ENCODE results near the gene DNAJC22. TPM values are rescaled to one million over a fixed set of nuclear protein-coding genes. Genes with fewer than 3 reads are reported as not detected.
"Not testable (repeated sequence)": the region's sequence is repeated elsewhere in the genome, so short reads cannot be mapped to it uniquely, and the experiment has no call there.

DNAJC22 gene
- polyA plus RNA-seq, 1 donor from 2014 or later, result 0.54 TPM

GRCh38 chr12:49314811-49315210, 31.9 kb upstream of the DNAJC22 start:
- Histone ChIP-seq H3K36me3 (ENCODE audit: insufficient read depth, low read length) (no peaks in the 10 kb centered on the region), H3K9ac (ENCODE audit: low read length) (no peak overlapping the region), H2AFZ (ENCODE audit: low read depth, low read length) (no peak overlapping the region), H3K79me2 (replicated peaks; ENCODE audit: insufficient read depth, low read length) (no peaks in the 10 kb centered on the region), H3F3A (ENCODE audit: insufficient read depth, low read length, poor library complexity, severe bottlenecking) (no peaks in the 10 kb centered on the region), H3K27ac (ENCODE audit: low read length) (no peak overlapping the region), H3K9me3 (ENCODE audit: low read length) (no peaks in the 10 kb centered on the region), H3K27me3 (ENCODE audit: insufficient read depth, low read depth, low read length) (no peaks in the 10 kb centered on the region), H3K4me2 (ENCODE audit: low read length) (no peak overlapping the region), H3K9me2 (ENCODE audit: insufficient read depth, low read length) (no peaks in the 10 kb centered on the region), H4K20me1 (ENCODE audit: insufficient read depth) (no peaks in the 10 kb centered on the region), H3K4me3 (ENCODE audit: low read length) (no peak overlapping the region)
- no peak for TF ChIP-seq RAD21 (conservative IDR thresholded peaks at IDR 0.05)
- TF ChIP-seq MXI1 (conservative IDR thresholded peaks at IDR 0.05; ENCODE audit: poor library complexity, severe bottlenecking), result no peak
- no peak for TF ChIP-seq TAF1 (IDR thresholded peaks at IDR 0.05; ENCODE audit: low read depth)

- H3K36me3 ChIP-seq (ENCODE audit: insufficient read depth, low read length); H4K20me1 ChIP-seq (ENCODE audit: insufficient read depth); H3K27ac ChIP-seq (ENCODE audit: low read length); H2AFZ ChIP-seq (ENCODE audit: low read depth, low read length); H3K4me3 ChIP-seq (ENCODE audit: low read length); H3K9me2 ChIP-seq (ENCODE audit: insufficient read depth, low read length); H3K9ac ChIP-seq (ENCODE audit: low read length); H3K9me3 ChIP-seq (ENCODE audit: low read length); H3K79me2 ChIP-seq (replicated peaks; ENCODE audit: insufficient read depth, low read length); H3K4me2 ChIP-seq (ENCODE audit: low read length); H3F3A ChIP-seq (ENCODE audit: insufficient read depth, low read length, poor library complexity, severe bottlenecking); H3K27me3 ChIP-seq (ENCODE audit: insufficient read depth, low read depth, low read length): not testable (repeated sequence)
Observed at GRCh38 chr12:49317118-49317517, 29.6 kb upstream of the DNAJC22 start.

DNA sequence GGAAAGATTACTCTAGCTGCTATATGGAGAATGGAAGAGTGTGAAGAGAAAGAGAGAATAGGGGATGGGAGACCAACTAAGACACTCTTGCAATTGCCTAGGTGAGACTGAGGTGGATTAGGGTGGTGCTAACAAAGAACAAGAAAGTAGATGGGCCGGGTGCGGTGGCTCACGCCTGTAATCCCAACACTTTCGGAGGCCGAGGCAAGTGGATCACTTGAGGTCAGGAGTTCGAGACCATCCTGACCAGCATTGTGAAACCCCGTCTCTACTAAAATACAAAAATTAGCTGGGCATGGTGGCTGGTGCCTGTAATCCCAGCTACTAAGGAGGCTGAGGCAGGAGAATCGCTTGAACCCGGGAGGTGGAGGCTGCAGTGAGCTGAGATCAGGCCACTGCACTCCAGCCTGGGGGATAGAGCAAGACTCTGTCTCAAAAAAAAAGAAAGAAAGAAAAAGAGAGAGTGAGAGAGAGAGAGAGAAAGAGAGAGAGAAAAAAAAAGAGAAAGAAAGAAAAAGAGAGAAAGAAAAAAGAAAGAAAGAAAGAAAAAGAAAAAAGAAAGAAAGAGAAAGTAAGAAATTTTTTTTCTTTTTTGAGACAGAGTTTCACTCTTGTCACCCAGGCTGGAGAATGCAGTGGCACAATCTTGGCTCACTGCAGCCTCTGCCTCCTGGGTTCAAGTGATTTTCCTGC, 26.1 kb upstream of the DNAJC22 start:
- not testable (repeated sequence) for H3K27ac ChIP-seq (ENCODE audit: low read length); H3K36me3 ChIP-seq (ENCODE audit: insufficient read depth, low read length); H2AFZ ChIP-seq (ENCODE audit: low read depth, low read length); H3K9ac ChIP-seq (ENCODE audit: low read length); H3K4me2 ChIP-seq (ENCODE audit: low read length); H3K27me3 ChIP-seq (ENCODE audit: insufficient read depth, low read depth, low read length); H3K9me2 ChIP-seq (ENCODE audit: insufficient read depth, low read length); H3F3A ChIP-seq (ENCODE audit: insufficient read depth, low read length, poor library complexity, severe bottlenecking); H3K9me3 ChIP-seq (ENCODE audit: low read length); H3K79me2 ChIP-seq (replicated peaks; ENCODE audit: insufficient read depth, low read length); H3K4me3 ChIP-seq (ENCODE audit: low read length); H4K20me1 ChIP-seq (ENCODE audit: insufficient read depth)

- TF ChIP-seq MXI1 (conservative IDR thresholded peaks at IDR 0.05; ENCODE audit: poor library complexity, severe bottlenecking) (no peak), EP300 (conservative IDR thresholded peaks at IDR 0.05; ENCODE audit: poor library complexity, severe bottlenecking) (no peak), POLR2AphosphoS5 (IDR thresholded peaks at IDR 0.05) (no peak), RAD21 (conservative IDR thresholded peaks at IDR 0.05) (no peak), EZH2 (IDR thresholded peaks at IDR 0.05; ENCODE audit: borderline replicate concordance, insufficient read depth, low read length, poor library complexity, severe bottlenecking) (no peak), TAF1 (IDR thresholded peaks at IDR 0.05; ENCODE audit: low read depth) (no peak), SMC3 (conservative IDR thresholded peaks at IDR 0.05; ENCODE audit: poor library complexity) (no peak)
- TF ChIP-seq, protein P1, sequence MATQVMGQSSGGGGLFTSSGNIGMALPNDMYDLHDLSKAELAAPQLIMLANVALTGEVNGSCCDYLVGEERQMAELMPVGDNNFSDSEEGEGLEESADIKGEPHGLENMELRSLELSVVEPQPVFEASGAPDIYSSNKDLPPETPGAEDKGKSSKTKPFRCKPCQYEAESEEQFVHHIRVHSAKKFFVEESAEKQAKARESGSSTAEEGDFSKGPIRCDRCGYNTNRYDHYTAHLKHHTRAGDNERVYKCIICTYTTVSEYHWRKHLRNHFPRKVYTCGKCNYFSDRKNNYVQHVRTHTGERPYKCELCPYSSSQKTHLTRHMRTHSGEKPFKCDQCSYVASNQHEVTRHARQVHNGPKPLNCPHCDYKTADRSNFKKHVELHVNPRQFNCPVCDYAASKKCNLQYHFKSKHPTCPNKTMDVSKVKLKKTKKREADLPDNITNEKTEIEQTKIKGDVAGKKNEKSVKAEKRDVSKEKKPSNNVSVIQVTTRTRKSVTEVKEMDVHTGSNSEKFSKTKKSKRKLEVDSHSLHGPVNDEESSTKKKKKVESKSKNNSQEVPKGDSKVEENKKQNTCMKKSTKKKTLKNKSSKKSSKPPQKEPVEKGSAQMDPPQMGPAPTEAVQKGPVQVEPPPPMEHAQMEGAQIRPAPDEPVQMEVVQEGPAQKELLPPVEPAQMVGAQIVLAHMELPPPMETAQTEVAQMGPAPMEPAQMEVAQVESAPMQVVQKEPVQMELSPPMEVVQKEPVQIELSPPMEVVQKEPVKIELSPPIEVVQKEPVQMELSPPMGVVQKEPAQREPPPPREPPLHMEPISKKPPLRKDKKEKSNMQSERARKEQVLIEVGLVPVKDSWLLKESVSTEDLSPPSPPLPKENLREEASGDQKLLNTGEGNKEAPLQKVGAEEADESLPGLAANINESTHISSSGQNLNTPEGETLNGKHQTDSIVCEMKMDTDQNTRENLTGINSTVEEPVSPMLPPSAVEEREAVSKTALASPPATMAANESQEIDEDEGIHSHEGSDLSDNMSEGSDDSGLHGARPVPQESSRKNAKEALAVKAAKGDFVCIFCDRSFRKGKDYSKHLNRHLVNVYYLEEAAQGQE (IDR thresholded peaks at IDR 0.05; ENCODE audit: borderline replicate concordance), result no peak
- TF ChIP-seq, protein P2, sequence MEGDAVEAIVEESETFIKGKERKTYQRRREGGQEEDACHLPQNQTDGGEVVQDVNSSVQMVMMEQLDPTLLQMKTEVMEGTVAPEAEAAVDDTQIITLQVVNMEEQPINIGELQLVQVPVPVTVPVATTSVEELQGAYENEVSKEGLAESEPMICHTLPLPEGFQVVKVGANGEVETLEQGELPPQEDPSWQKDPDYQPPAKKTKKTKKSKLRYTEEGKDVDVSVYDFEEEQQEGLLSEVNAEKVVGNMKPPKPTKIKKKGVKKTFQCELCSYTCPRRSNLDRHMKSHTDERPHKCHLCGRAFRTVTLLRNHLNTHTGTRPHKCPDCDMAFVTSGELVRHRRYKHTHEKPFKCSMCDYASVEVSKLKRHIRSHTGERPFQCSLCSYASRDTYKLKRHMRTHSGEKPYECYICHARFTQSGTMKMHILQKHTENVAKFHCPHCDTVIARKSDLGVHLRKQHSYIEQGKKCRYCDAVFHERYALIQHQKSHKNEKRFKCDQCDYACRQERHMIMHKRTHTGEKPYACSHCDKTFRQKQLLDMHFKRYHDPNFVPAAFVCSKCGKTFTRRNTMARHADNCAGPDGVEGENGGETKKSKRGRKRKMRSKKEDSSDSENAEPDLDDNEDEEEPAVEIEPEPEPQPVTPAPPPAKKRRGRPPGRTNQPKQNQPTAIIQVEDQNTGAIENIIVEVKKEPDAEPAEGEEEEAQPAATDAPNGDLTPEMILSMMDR (IDR thresholded peaks at IDR 0.05; ENCODE audit: poor library complexity, severe bottlenecking), result no peak
- Histone ChIP-seq H3K36me3 (ENCODE audit: insufficient read depth, low read length) (no peaks in the 10 kb centered on the region), H3K4me3 (ENCODE audit: low read length) (peak overlapping the region; percentile 82), H3K4me2 (ENCODE audit: low read length) (no peak overlapping the region), H3K9me2 (ENCODE audit: insufficient read depth, low read length) (no peaks in the 10 kb centered on the region), H3K9ac (ENCODE audit: low read length) (peak overlapping the region; percentile 71), H3K9me3 (ENCODE audit: low read length) (no peaks in the 10 kb centered on the region), H4K20me1 (ENCODE audit: insufficient read depth) (no peaks in the 10 kb centered on the region), H2AFZ (ENCODE audit: low read depth, low read length) (peak overlapping the region; percentile 100), H3K27ac (ENCODE audit: low read length) (peak overlapping the region; percentile 42), H3K79me2 (replicated peaks; ENCODE audit: insufficient read depth, low read length) (no peaks in the 10 kb centered on the region), H3F3A (ENCODE audit: insufficient read depth, low read length, poor library complexity, severe bottlenecking) (no peaks in the 10 kb centered on the region), H3K27me3 (ENCODE audit: insufficient read depth, low read depth, low read length) (no peaks in the 10 kb centered on the region)
Observed at GRCh38 chr12:49322367-49322707, 24.4 kb upstream of the DNAJC22 start.
